HG02588 (cell line): ENCODE data around the gene CDK14.

Experiments
- ATAC-seq: cut with Tn5 transposase; IDR thresholded peaks from one replicate; pipeline ENCODE4 v1.9.1; 2021; ENCODE audit warnings: mild to moderate bottlenecking, moderate library complexity; ENCODE audit not compliant: unreplicated experiment

CDK14 gene

GRCh38 chr7:90834771-90835170, 238.7 kb downstream of the CDK14 start:
- ATAC-seq, result no peak

DNA sequence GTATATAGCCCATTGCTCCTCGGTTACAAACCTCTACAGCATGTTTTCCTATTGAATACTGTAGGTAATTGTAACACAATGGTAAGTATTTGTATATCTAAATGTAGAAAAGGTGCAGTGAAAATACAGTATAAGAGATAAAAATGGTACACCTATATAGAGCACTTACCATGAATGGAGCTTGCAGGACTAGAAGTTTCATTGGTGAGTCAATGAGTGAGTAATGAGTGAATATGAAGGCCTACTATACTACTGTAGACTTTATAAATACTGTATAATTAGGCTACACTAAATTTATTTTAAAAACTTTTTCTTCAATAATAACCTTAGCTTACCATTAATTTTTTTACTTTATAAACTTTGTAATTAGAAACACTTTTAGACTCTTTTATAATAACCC, 239.7 kb downstream of the CDK14 start:
- no peak for ATAC-seq

GRCh38 chr7:90836937-90837336, 240.8 kb downstream of the CDK14 start:
- ATAC-seq, result no peak

GRCh38 chr7:90838799-90839198, 242.7 kb downstream of the CDK14 start:
- ATAC-seq, result no peak

DNA sequence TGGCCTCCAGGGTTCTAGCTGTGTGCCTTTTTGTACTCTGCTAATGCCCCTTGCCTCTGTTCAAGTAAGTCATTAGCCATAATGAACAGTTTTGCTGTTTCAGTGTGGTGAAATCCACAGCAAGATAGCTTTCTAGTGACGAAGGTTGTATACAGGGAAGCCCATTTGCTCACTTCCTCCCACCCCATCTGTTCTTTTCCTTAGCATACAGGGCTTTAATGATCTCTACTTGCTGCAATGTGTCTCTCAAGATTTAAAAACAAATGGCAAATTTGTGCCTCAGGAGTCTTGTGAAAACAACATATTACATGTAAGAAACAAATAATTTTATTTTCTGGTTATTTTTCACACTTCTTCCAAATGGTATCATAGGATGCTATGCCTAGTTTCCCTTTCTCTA, 243.2 kb downstream of the CDK14 start:
- no peak for ATAC-seq

- ATAC-seq, result no peak
These were observed 243.7 kb downstream of the CDK14 start for GRCh38 chr7:90839727-90840291.

- no peak for ATAC-seq
These were observed 245.8 kb downstream of the CDK14 start for GRCh38 chr7:90841759-90842429.

- ATAC-seq, result no peak
These were observed 246.3 kb downstream of the CDK14 start for GRCh38 chr7:90842430-90842788.

DNA sequence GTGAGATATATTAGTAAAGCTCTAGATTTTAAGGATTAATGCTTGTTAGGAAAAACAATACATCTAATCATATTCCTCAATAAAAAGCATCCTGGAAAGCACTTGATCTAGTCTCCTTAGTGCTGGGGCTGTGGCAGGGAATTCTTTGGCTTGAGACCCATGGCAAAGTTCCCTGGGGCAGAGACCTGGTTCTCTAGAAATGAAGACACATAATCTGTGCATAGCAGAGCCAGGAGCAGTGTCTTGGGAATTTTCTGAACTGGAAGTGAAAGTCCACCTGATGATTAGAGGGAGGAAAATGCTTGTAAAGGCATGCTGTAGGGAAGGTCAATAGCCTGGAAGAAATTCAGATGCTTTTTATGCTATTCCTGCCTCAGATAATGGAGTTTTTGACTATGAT, 247.4 kb downstream of the CDK14 start:
- ATAC-seq, result no peak

GRCh38 chr7:90844421-90844820, 248.3 kb downstream of the CDK14 start:
- ATAC-seq, result no peak

DNA sequence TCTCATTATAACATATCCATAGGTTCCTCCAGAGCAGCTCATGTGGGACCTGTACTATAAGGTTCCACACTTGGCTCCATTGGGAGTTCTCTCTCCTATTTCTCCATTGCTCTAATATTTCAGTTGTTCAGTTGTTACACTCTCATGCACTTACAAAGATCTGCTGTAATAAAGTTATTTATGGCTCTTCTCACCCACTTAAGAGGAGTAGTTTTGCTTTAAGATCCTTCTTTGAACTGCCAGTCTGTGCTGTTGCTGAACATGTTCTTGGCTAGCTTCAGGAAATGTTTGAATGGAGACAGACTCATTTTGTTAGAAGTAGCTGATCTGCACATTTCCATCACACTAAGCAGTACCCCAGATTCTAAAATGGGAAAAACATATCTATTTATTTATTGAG, 250.1 kb downstream of the CDK14 start:
- no peak for ATAC-seq

DNA sequence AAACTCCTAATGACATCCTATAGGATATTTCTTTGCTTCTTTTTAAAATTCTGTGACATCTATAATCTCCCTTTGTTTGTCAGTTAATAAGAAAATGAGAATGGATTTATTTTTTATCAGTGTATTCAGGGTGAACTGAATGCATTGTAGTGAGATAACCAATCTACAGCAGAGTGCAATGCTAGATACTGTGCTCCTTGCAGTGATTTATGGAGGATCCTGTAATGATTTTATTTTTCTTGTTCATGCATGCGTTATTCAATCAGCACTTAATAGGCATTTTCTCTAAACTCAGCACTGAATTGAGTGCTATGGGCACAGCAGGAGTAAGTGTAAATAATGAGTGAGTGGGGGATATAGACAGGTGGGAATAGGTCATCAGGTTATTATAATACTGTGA, 253.9 kb downstream of the CDK14 start:
- no peak for ATAC-seq

DNA sequence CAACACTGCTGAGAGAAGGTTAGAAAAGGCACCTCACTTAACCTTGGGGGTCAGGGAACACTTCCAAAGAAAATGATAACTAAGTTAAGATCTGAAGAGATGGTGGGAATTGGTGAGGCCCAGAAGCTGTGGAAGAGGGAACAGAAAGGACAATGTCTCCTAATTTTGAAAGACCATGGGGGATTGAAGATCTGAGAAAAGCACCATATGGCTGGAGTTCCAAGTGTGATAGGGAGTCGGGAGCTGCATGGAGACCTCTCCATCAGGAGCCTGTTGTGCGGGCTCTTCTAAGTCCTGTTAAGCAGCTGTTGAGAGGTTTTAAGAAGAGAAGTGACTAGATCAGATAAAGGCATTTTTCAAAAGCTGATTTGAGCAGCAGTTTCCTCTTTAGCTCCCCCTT, 254.3 kb downstream of the CDK14 start:
- ATAC-seq, result no peak

DNA sequence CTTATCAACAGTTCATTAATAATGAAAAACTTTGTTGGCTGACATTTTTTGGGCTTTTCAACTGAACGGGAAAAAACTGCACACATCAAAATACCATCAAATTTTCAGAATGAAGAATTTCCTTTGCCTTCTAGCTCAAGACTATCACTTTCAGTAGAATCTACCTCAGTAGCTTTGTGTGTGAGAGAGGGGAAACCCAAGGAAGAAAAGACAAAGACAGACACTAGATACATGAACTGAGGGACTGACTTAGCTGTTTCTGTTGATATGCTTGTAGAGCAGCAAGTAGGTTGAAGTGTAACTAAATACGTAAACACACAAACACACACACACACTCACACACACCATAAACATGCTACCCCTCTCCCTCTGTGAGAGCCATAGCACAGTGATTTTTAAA, 257.1 kb downstream of the CDK14 start:
- peak; percentile 70 for ATAC-seq

DNA sequence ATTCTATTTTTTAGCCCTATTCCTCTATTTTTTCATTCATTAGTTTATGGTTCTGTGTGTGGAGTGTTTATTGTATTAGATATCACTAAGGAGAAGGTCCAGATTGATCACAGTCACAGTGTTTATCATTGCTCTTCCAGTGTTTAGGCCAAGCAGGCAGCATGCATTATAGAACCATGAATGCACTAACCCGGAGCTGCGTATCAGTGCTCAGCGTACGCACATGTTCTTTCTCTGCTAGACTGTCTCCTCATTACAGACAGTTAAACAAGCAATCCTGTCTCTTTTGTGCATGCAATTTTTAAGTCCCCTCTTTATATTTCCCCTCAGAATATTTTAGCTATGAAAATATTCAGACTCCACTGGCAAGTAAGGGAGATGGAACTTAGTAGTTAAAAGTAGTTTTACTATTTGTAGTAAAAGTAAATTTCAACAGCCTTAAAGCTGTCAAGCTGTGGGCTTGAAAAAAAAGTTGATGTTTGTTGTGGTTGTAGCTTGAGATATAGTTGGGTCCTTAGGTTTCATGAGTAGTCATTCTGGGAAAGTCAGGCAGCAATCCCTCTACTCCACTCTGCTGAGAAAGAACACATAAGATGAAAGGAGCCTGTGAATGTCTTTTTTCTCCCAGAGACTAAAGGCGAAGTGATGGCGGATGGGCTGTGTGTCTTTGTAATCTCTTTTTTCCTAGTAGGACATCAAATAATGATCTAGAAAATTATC, 260.4 kb downstream of the CDK14 start:
- ATAC-seq, result no peak

- no peak for ATAC-seq
These were observed 261.5 kb downstream of the CDK14 start for GRCh38 chr7:90857603-90858002.

- no peak for ATAC-seq
These were observed 262.4 kb downstream of the CDK14 start for GRCh38 chr7:90858546-90858945.

DNA sequence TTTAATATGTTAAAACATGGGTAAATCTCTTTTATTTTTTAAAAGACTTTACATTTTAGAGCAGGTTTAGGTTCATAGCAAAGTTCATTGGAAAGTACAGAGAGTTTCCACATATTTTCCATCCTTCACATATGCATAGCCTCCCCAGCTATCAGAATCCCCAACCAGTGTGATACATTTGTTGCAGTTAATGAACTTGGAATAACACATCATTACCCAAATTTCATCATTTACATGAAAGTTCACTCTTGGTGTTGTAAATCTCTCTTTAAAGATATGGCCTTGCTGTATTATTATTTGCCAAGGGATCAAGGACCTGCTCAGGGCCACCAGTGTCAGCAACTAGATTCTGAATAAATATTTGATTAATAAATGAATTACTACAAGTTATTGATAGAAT, 263.4 kb downstream of the CDK14 start:
- ATAC-seq, result no peak

DNA sequence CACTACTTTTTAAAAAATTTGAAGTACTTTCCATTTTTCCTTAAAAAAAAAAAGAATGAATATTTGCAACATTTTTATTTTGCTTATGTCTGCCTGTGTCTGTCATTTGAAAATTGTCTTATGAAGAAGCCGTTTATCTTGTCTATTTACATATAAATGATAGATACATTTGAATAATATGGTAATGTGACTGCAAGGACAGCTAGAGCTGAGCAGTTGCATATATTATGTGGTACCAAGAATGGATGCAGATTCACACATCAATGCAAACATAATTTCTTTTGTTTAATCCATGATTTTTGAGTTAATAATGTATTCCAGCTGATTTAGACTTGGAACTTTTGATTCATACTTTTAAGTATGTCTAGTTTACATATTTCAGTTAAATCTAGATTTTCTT, 268.0 kb downstream of the CDK14 start:
- ATAC-seq, result no peak

DNA sequence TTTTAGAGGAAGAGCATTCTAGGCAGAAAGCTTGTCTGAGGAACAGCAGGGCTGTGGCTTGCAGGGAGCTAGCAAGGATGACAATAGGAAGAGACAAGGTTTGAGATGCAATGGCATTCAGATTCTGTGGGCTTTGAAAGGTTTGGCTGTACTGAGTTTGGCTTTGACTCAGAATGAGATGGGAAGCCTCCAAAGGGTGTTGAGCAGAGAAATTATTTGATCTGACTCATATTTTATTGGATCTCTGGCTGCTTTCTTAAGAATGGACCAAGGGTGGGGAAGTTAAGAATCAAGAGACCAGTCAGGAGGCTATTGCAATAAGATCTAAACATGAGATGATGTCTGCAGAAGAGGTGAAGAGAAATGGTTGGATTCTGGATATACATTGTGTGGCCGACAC, 273.2 kb downstream of the CDK14 start:
- ATAC-seq, result no peak

DNA sequence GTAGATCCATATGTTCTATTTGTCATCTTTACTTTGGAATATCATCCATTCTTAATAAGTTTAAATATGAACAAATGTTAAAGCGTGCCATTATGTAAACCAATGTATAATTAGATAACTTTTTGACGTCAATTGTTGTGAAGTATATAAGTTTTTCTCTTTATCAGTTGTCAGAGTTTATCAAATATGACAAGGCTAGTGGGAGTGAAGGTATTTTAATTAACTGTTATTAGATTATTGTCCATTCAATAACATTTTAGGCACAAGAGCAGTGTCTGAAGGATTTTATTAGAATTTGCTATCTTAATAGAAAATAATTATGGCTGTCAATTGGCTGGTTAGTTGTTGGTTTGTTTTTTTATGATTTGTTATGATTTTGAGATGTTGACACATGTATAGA, 280.6 kb downstream of the CDK14 start:
- ATAC-seq, result no peak

GRCh38 chr7:90877201-90877600, 281.1 kb downstream of the CDK14 start:
- ATAC-seq, result peak; percentile 84

DNA sequence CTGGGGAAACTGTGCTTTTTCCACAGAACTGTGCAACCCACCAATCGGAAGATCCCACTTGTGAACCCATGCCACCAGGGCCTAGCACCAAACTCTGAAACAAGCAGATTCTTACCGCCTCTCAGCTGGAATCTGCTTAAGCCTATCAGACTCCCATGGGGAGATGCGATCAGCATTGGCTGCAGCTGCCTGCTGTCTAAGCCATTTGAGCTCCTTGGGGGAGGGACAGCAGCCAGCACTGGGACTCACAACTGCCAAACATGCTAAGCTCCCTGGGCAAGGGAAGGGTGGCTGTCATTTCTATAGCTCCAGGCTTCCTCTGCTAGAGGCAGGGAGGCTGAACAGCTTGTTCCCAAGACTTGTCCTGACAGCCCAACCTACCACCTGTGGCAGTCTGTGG, 283.8 kb downstream of the CDK14 start:
- ATAC-seq, result no peak
